GM18907 (cell line): ENCODE results near the gene CBX7.

ENCODE experiments used
- ATAC-seq: cut with Tn5 transposase; IDR thresholded peaks from one replicate; pipeline ENCODE4 v1.9.1; 2021; ENCODE audit warnings: mild to moderate bottlenecking, moderate library complexity; ENCODE audit not compliant: unreplicated experiment

The CBX7 gene

GRCh38 chr22:39128508-39128907 is 24.0 kb downstream of the CBX7 start:
- ATAC-seq, result no peak

- ATAC-seq, result no peak
These were observed 26.9 kb downstream of the CBX7 start for GRCh38 chr22:39125622-39126021.

- no peak for ATAC-seq
These were observed 28.5 kb downstream of the CBX7 start for GRCh38 chr22:39123751-39124581.

GRCh38 chr22:39122772-39123470 is 29.6 kb downstream of the CBX7 start:
- ATAC-seq, result no peak

GRCh38 chr22:39120983-39121382 is 31.5 kb downstream of the CBX7 start:
- ATAC-seq, result no peak

- ATAC-seq, result peak; percentile 47
These were observed 34.8 kb downstream of the CBX7 start for GRCh38 chr22:39117585-39118191.

GRCh38 chr22:39115977-39116621 is 36.4 kb downstream of the CBX7 start:
- no peak for ATAC-seq

GRCh38 chr22:39115570-39115969 is 36.9 kb downstream of the CBX7 start:
- ATAC-seq, result no peak

- ATAC-seq, result no peak
These were observed 38.4 kb downstream of the CBX7 start for GRCh38 chr22:39114112-39114511.

GRCh38 chr22:39110631-39111561 is 41.6 kb downstream of the CBX7 start:
- ATAC-seq, result no peak

- no peak for ATAC-seq
These were observed 43.1 kb downstream of the CBX7 start for GRCh38 chr22:39109361-39109760.

GRCh38 chr22:39108487-39108886 is 44.0 kb downstream of the CBX7 start:
- ATAC-seq, result no peak

GRCh38 chr22:39106326-39106725 is 46.2 kb downstream of the CBX7 start:
- no peak for ATAC-seq

- ATAC-seq, result no peak
These were observed 49.0 kb downstream of the CBX7 start for GRCh38 chr22:39103431-39103830.

GRCh38 chr22:39101226-39101625 is 51.3 kb downstream of the CBX7 start:
- ATAC-seq, result no peak

- ATAC-seq, result no peak
These were observed 53.9 kb downstream of the CBX7 start for GRCh38 chr22:39098576-39098975.

- ATAC-seq, result peak; percentile 36
These were observed 54.5 kb downstream of the CBX7 start for GRCh38 chr22:39098026-39098425.

GRCh38 chr22:39097098-39098020 is 55.1 kb downstream of the CBX7 start, which contains the start of gene APOBEC3H:
APOBEC3H (plus strand) TSS chr22:39097244; CDS start chr22:39100279, 3,035 bp downstream.
- ATAC-seq, result no peak

- no peak for ATAC-seq
These were observed 56.5 kb downstream of the CBX7 start for GRCh38 chr22:39095971-39096370.
